CD4-positive, alpha-beta T cell treated with Interferon alpha-2 for 1 hour (primary cell): ENCODE results near the gene CS.
"Not testable (repeated sequence)": the region's sequence is repeated elsewhere in the genome, so short reads cannot be mapped to it uniquely, and the experiment has no call there.

Source experiments
- DNase-seq, 2 donors: peaks; one replicate each; pipeline ENCODE4 v3.0.0-alpha.2; 2020 to 2022

CS gene

GRCh38 chr12:56274299-56274698 is 25.8 kb downstream of the CS start:
- no peak for DNase-seq

- DNase-seq: not testable (repeated sequence)
Observed at GRCh38 chr12:56272468-56272867, 27.7 kb downstream of the CS start.

- DNase-seq: peak in 1 of 2 donors; percentile 21
Observed at GRCh38 chr12:56271031-56271430, 29.1 kb downstream of the CS start.

GRCh38 chr12:56267443-56268071 is 32.6 kb downstream of the CS start:
- no peak for DNase-seq

GRCh38 chr12:56266693-56267442 is 33.3 kb downstream of the CS start, which contains the start of gene COQ10A:
COQ10A (plus strand) TSS chr12:56266942; CDS start chr12:56267119, 177 bp downstream.
- peak; percentile 88 to 92 for DNase-seq

- DNase-seq: not testable (repeated sequence)
Observed at GRCh38 chr12:56266068-56266692, 34.0 kb downstream of the CS start.

- DNase-seq: peak in 1 of 2 donors; percentile 19
Observed at GRCh38 chr12:56262955-56263354, 37.2 kb downstream of the CS start.

- DNase-seq: no peak
Observed at GRCh38 chr12:56261503-56262232, 38.5 kb downstream of the CS start.

- no peak for DNase-seq
Observed at GRCh38 chr12:56260921-56261320, 39.2 kb downstream of the CS start.

- no peak for DNase-seq
Observed at GRCh38 chr12:56260380-56260779, 39.8 kb downstream of the CS start.

GRCh38 chr12:56258820-56259183 is 41.3 kb downstream of the CS start:
- no peak for DNase-seq

GRCh38 chr12:56258068-56258819 is 41.9 kb downstream of the CS start, which contains the start of gene ANKRD52:
ANKRD52 (minus strand) TSS chr12:56258384; CDS start chr12:56258269, 115 bp downstream.
- DNase-seq: peak; percentile 74 to 86

- no peak for DNase-seq
Observed at GRCh38 chr12:56257491-56258067, 42.6 kb downstream of the CS start.

- no peak for DNase-seq
Observed at GRCh38 chr12:56257071-56257470, 43.1 kb downstream of the CS start.

GRCh38 chr12:56256326-56256960 is 43.7 kb downstream of the CS start:
- DNase-seq: no peak

GRCh38 chr12:56255671-56256070 is 44.5 kb downstream of the CS start:
- DNase-seq: no peak

- DNase-seq: no peak
Observed at GRCh38 chr12:56253091-56253490, 47.0 kb downstream of the CS start.

- no peak for DNase-seq
Observed at GRCh38 chr12:56252649-56253048, 47.5 kb downstream of the CS start.

GRCh38 chr12:56248711-56249110 is 51.4 kb downstream of the CS start:
- no peak for DNase-seq

- DNase-seq: no peak
Observed at GRCh38 chr12:56247923-56248322, 52.2 kb downstream of the CS start.

- no peak for DNase-seq
Observed at GRCh38 chr12:56244494-56244893, 55.6 kb downstream of the CS start.
